Fibroblast of lung (primary cell): ENCODE results near the gene RASGEF1C.

Experiments used
- EZH2 ChIP-seq: IDR thresholded peaks from 2 replicates; pipeline ENCODE4 v1.5.1; 2012; ENCODE audit warnings: low read length, control low read depth, mild to moderate bottlenecking; ENCODE audit errors: missing control alignments
- TF ChIP-seq, protein P1 (sequence below), 2 donors: IDR thresholded peaks in 1 of 2; conservative IDR thresholded peaks in 1 of 2; 1 replicate in 1 of 2; 2 replicates in 1 of 2; pipeline ENCODE4 v1.5.1; 2011 to 2012; ENCODE audit warnings: low read length in 2 of 2, control low read depth in 1 of 2, inconsistent platforms in 1 of 2, low read depth in 1 of 2, mild to moderate bottlenecking in 1 of 2

DNA sequence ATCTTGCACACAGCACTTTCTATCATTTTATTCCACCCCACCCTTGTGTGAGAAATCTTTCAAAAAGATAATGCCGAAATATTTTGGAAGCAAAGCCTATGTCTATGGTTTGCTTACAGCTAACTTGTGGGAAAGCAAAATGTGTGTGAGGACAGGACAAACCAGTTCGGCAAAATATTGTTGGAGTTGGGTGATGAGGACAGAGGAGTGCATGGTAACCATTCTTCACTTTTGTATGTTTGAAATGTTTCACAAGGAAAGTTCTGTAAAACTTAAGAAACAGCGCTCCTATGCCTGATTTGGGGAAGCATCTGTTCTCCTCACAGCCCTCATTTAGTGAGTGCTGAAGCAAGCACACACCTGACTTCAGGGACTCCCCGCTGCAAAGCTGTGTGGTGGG is 75.5 kb downstream of the RASGEF1C start:
- TF ChIP-seq, protein P1, sequence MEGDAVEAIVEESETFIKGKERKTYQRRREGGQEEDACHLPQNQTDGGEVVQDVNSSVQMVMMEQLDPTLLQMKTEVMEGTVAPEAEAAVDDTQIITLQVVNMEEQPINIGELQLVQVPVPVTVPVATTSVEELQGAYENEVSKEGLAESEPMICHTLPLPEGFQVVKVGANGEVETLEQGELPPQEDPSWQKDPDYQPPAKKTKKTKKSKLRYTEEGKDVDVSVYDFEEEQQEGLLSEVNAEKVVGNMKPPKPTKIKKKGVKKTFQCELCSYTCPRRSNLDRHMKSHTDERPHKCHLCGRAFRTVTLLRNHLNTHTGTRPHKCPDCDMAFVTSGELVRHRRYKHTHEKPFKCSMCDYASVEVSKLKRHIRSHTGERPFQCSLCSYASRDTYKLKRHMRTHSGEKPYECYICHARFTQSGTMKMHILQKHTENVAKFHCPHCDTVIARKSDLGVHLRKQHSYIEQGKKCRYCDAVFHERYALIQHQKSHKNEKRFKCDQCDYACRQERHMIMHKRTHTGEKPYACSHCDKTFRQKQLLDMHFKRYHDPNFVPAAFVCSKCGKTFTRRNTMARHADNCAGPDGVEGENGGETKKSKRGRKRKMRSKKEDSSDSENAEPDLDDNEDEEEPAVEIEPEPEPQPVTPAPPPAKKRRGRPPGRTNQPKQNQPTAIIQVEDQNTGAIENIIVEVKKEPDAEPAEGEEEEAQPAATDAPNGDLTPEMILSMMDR (conservative IDR thresholded peaks at IDR 0.05 in 1 of 2, IDR thresholded peaks at IDR 0.05 in 1 of 2; ENCODE audit: low read depth in 1 of 2, low read length in 2 of 2) = no peak
- no peak for TF ChIP-seq EZH2
